Colonic mucosa (tissue), 4 donors: ENCODE results near the gene CNPY3. TPM values are rescaled to one million over a fixed set of nuclear protein-coding genes. Genes with fewer than 3 reads are reported as not detected.
"Not testable (repeated sequence)": the region's sequence is repeated elsewhere in the genome, so short reads cannot be mapped to it uniquely, and the experiment has no call there.

Source experiments
- DNase-seq: peaks from one replicate; pipeline ENCODE4 v3.0.0-alpha.2; 2020
- H3K27ac ChIP-seq: fragments of 200-600 bp; one replicate; pipeline ENCODE4 v1.8.0; 2021
- H3K27me3 ChIP-seq: fragments of 200-600 bp; one replicate; pipeline ENCODE4 v1.8.0; 2021
- H3K36me3 ChIP-seq: fragments of 200-600 bp; one replicate; pipeline ENCODE4 v1.8.0; 2021
- H3K4me1 ChIP-seq: fragments of 200-600 bp; one replicate; pipeline ENCODE4 v1.8.0; 2021; ENCODE audit warnings: mild to moderate bottlenecking
- H3K4me3 ChIP-seq: fragments of 200-600 bp; one replicate; pipeline ENCODE4 v1.8.0; 2021
- H3K9ac ChIP-seq, 2 donors: one replicate each; pipeline ENCODE4 v1.7.0; 2013; ENCODE audit warnings: control low read depth in 2 of 2, low read depth in 2 of 2, low read length in 2 of 2
- H3K9me3 ChIP-seq: fragments of 200-600 bp; one replicate; pipeline ENCODE4 v1.8.0; 2021
- CTCF ChIP-seq: fragments of 200-600 bp; IDR thresholded peaks from one replicate; pipeline ENCODE4 v1.8.0; 2022; ENCODE audit warnings: antibody characterized with exemption, mild to moderate bottlenecking
- intact Hi-C: fragments of 100-400 bp; cut with DNase I; formaldehyde crosslinking; loops from one replicate; pipeline ENCODE4 v1.14.1; 2022
- total RNA-seq, 2 donors: library from RNA; stranded (reverse); fragmentation: NEBNext Ultra II Directional in 1 of 2; extraction: Animal tissue kit (Norgen Biotek cat#: 25700) in 1 of 2; gene quantifications; one replicate each; pipeline ENCODE4 v1.2.1, GENCODE V29; 2021
- donor health status: healthy.
- donor health status: DM: no; HTN: no; CAD: no.
- donor health status: DM: no; HTN: no; CAD: no.

The CNPY3 gene
- total RNA-seq, 2 donors from 2014 or later: 31.1 to 47.9 TPM

GRCh38 chr6:42938987-42939809 is 9.9 kb downstream of the CNPY3 start:
- no peak overlapping the region for H3K27ac ChIP-seq
- intact Hi-C loops: no loop called here
- H3K9ac ChIP-seq: no peak overlapping the region
- no peaks in the 10 kb centered on the region for H3K27me3 ChIP-seq
- no peaks in the 10 kb centered on the region for H3K9me3 ChIP-seq
- no peak overlapping the region for H3K4me3 ChIP-seq
- peaks cover 11% of the 10 kb centered on the region for H3K36me3 ChIP-seq
- TF ChIP-seq CTCF: no peak
- H3K4me1 ChIP-seq: no peaks in the 10 kb centered on the region
- DNase-seq: no peak

GRCh38 chr6:42939810-42940167 is 10.5 kb downstream of the CNPY3 start:
- TF ChIP-seq CTCF: no peak
- Histone ChIP-seq H3K9ac (no peak overlapping the region), H3K27me3 (no peaks in the 10 kb centered on the region), H3K4me1 (no peaks in the 10 kb centered on the region), H3K4me3 (no peak overlapping the region), H3K9me3 (no peaks in the 10 kb centered on the region), H3K27ac (no peak overlapping the region), H3K36me3 (peaks cover 8% of the 10 kb centered on the region)
- intact Hi-C loops: no loop called here
- no peak for DNase-seq

DNA sequence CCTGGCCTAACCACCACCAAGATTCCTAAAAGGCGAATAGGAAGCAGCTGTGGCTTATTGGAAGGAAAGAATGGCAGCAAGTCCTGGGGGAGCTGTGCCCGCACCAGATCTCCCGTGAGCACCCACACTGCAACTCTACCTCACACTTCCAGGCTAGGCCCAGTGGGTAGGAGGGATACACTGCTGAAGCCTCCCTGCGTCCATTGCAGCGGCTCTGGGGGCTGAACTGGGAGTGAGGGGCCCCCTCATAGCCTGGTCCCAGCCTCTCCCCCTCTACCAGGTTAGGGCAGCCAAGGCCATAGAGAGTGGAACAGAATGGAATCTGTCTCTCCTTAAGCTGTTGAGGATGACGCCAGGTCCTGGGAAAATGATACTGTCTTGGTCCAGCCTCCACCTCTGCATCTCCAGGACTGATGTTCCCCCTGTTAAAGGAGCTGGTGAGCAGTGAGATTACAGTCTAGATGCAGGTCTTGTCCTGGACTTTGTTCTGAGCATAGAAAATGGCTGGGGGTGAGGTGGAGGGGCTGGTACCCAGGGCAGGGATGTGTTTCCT is 11.3 kb downstream of the CNPY3 start:
- Histone ChIP-seq H3K4me3 (no peak overlapping the region), H3K9ac (no peak overlapping the region), H3K4me1 (no peaks in the 10 kb centered on the region), H3K27me3 (no peaks in the 10 kb centered on the region), H3K27ac (no peak overlapping the region), H3K9me3 (no peaks in the 10 kb centered on the region), H3K36me3 (peaks cover 2% of the 10 kb centered on the region)
- intact Hi-C loops: no loop called here
- no peak for TF ChIP-seq CTCF
- no peak for DNase-seq

DNA sequence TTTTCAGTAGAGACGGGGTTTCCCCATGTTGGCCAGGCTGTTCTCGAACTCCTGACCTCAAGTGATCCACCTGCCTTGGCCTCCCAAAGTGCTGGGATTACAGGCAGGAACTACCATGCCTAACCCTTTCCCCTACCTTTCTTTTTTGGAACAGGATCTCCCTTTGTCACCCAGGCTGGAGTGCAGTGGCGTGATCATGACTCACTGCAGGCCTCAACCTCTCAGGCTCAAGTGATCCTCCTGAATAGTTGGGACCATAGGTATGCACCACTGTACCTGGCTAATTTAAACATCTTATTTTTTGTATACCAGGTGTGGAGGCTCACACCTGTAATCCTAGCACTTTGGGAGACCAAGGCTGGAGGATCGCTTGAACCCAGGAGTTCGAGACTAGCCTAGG is 12.1 kb downstream of the CNPY3 start:
- H3K36me3 ChIP-seq: not testable (repeated sequence)

GRCh38 chr6:42942444-42942843 is 13.2 kb downstream of the CNPY3 start:
- H3K9ac ChIP-seq: no peak overlapping the region
- no peak overlapping the region for H3K27ac ChIP-seq
- no peaks in the 10 kb centered on the region for H3K36me3 ChIP-seq
- DNase-seq: no peak
- H3K27me3 ChIP-seq: no peaks in the 10 kb centered on the region
- H3K4me3 ChIP-seq: no peak overlapping the region
- intact Hi-C loops: no loop called here
- H3K4me1 ChIP-seq: no peaks in the 10 kb centered on the region
- no peak for TF ChIP-seq CTCF
- H3K9me3 ChIP-seq: no peaks in the 10 kb centered on the region

More for the DNA sequence above, 12.1 kb downstream of the CNPY3 start:
- DNase-seq, H3K27me3 ChIP-seq, H3K4me1 ChIP-seq, H3K9ac ChIP-seq, H3K9me3 ChIP-seq, H3K4me3 ChIP-seq, H3K27ac ChIP-seq, intact Hi-C loops: not testable (repeated sequence)

DNA sequence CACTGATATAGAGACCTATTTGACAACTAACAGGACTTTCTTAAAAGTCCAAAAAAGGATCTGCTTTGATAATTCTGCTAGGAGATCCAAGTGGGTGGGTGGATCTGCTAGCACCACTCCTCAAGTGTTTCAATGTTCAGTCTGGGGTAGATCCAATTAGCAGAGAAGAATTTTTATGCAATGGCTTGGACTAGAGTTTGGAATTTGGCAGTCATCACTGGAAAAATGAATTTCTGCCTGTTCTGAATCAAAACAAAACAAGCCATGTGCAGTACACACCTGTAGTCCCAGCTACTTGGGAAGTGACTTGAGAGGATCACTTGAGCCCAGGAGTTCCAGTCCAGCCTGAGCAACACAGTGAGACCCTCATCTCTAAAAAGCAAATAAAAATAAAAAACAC is 18.7 kb downstream of the CNPY3 start:
- Histone ChIP-seq H3K4me3 (no peak overlapping the region), H3K4me1 (no peaks in the 10 kb centered on the region), H3K9me3 (no peaks in the 10 kb centered on the region), H3K27me3 (no peaks in the 10 kb centered on the region), H3K36me3 (no peaks in the 10 kb centered on the region), H3K27ac (no peak overlapping the region), H3K9ac (no peak overlapping the region)
- intact Hi-C loops: no loop called here
- DNase-seq: no peak
- no peak for TF ChIP-seq CTCF
